Smooth muscle cell (in vitro differentiated cells): ENCODE results near the gene HCRT. TPM values are rescaled to one million over a fixed set of nuclear protein-coding genes. Genes with fewer than 3 reads are reported as not detected.
"Not testable (repeated sequence)": the region's sequence is repeated elsewhere in the genome, so short reads cannot be mapped to it uniquely, and the experiment has no call there.

Experiments used
- DNase-seq: peaks from one replicate; lab custom pipeline; 2025; ENCODE audit not compliant: unreplicated experiment; lab: John Stamatoyannopoulos, UW
- H2AFZ ChIP-seq: fragments of 200-600 bp; sonication (generic); 2 replicates; pipeline ENCODE4 v1.6.0; 2016; ENCODE audit warnings: antibody characterized with exemption, low read depth, mild to moderate bottlenecking
- H3F3A ChIP-seq: fragments of 200-600 bp; sonication (generic); 2 replicates; pipeline ENCODE4 v1.6.0; 2017; ENCODE audit warnings: antibody characterized with exemption, low read depth
- H3K27ac ChIP-seq: fragments of 200-600 bp; sonication (generic); 2 replicates; pipeline ENCODE4 v1.5.1; 2016; ENCODE audit warnings: low read depth, mild to moderate bottlenecking
- H3K27me3 ChIP-seq: fragments of 200-600 bp; sonication (generic); 2 replicates; pipeline ENCODE4 v1.6.1; 2016; ENCODE audit warnings: low read depth, mild to moderate bottlenecking
- H3K36me3 ChIP-seq: fragments of 200-600 bp; sonication (generic); 2 replicates; pipeline ENCODE4 v1.5.1; 2016; ENCODE audit warnings: low read depth
- H3K4me1 ChIP-seq: fragments of 200-600 bp; sonication (generic); 2 replicates; pipeline ENCODE4 v1.5.1; 2016; ENCODE audit warnings: low read depth
- H3K4me2 ChIP-seq: fragments of 200-600 bp; sonication (generic); 2 replicates; pipeline ENCODE4 v1.6.0; 2016; ENCODE audit warnings: mild to moderate bottlenecking
- H3K4me3 ChIP-seq: fragments of 200-600 bp; sonication (generic); 2 replicates; pipeline ENCODE4 v1.5.1; 2016; ENCODE audit warnings: mild to moderate bottlenecking
- H3K79me2 ChIP-seq: fragments of 200-600 bp; sonication (generic); 2 replicates; pipeline ENCODE4 v1.6.0; 2016; ENCODE audit warnings: low read depth, mild to moderate bottlenecking
- H3K9ac ChIP-seq: fragments of 200-600 bp; sonication (generic); 2 replicates; pipeline ENCODE4 v1.6.0; 2016; ENCODE audit warnings: low read depth
- H3K9me3 ChIP-seq: fragments of 200-600 bp; sonication (generic); replicated peaks from 2 replicates; pipeline ENCODE4 v1.5.1; 2016; ENCODE audit warnings: low read depth
- H4K20me1 ChIP-seq: fragments of 200-600 bp; sonication (generic); 2 replicates; pipeline ENCODE4 v1.6.0; 2016; ENCODE audit warnings: low read depth
- CTCF ChIP-seq: fragments of 200-600 bp; sonication (generic); IDR thresholded peaks from 2 replicates; pipeline ENCODE4 v1.5.1; 2017; ENCODE audit warnings: borderline replicate concordance, mild to moderate bottlenecking, antibody characterized with exemption; ENCODE audit not compliant: insufficient read depth, poor library complexity, severe bottlenecking
- WGBS: methylation state at CpG from one replicate; pipeline ENCODE4 v1.1.7; 2016; ENCODE audit warnings: low lambda C conversion rate; 5-methylcytosine and 5-hydroxymethylcytosine counted together
- polyA plus RNA-seq: library from polyadenylated mRNA; unstranded; fragments of >200 nt; fragmentation: Nextera tagmentation; extraction: Ambion mirVana; gene quantifications from 2 replicates; pipeline ENCODE4 v1.2.1, GENCODE V29; 2016
- total RNA-seq: library from RNA; depleted of rRNA; stranded (reverse); fragments of >200 nt; gene quantifications from 2 replicates; pipeline ENCODE4 v1.2.3, GENCODE V29; 2014

The HCRT gene
- total and polyA plus RNA-seq, 2 experiments from 2014 or later: not detected

GRCh38 chr17:42187833-42188232, 2.6 kb upstream of the HCRT start:
- Histone ChIP-seq H3K4me2 (no peak overlapping the region), H3K27ac (no peak overlapping the region), H3K4me3 (no peak overlapping the region), H3K4me1 (peaks cover 15% of the 10 kb centered on the region), H3K79me2 (no peaks in the 10 kb centered on the region), H3K9ac (no peak overlapping the region), H3K9me3 (no peaks in the 10 kb centered on the region), H3F3A (no peaks in the 10 kb centered on the region), H2AFZ (no peak overlapping the region), H4K20me1 (no peaks in the 10 kb centered on the region), H3K36me3 (no peaks in the 10 kb centered on the region), H3K27me3 (peaks cover 1% of the 10 kb centered on the region)
- TF ChIP-seq CTCF: no peak
- 98% methylated on average over 2 of the region's 2 CpGs for WGBS
- DNase-seq: no peak

- WGBS: 87% methylated on average over 5 of the region's 5 CpGs
- not testable (repeated sequence) for H3K4me3 ChIP-seq
These were observed 939 bp upstream of the HCRT start for GRCh38 chr17:42186191-42186590.

GRCh38 chr17:42185621-42185930, 324 bp upstream of the HCRT start:
- Histone ChIP-seq H3F3A (no peaks in the 10 kb centered on the region), H3K4me3 (no peak overlapping the region), H3K36me3 (no peaks in the 10 kb centered on the region), H3K27ac (no peak overlapping the region), H4K20me1 (no peaks in the 10 kb centered on the region), H2AFZ (no peak overlapping the region), H3K4me1 (peaks cover 15% of the 10 kb centered on the region), H3K79me2 (no peaks in the 10 kb centered on the region), H3K27me3 (peaks cover 24% of the 10 kb centered on the region), H3K4me2 (no peak overlapping the region), H3K9me3 (no peaks in the 10 kb centered on the region), H3K9ac (no peak overlapping the region)
- DNase-seq: no peak
- WGBS: 83% methylated on average over 7 of the region's 7 CpGs
- TF ChIP-seq CTCF: no peak

More at GRCh38 chr17:42186191-42186590, 939 bp upstream of the HCRT start:
- H2AFZ ChIP-seq, H3K27ac ChIP-seq, H3K9me3 ChIP-seq, H3K4me2 ChIP-seq, H4K20me1 ChIP-seq, H3K79me2 ChIP-seq, H3F3A ChIP-seq, H3K36me3 ChIP-seq, DNase-seq, H3K9ac ChIP-seq: not testable (repeated sequence)
- Histone ChIP-seq H3K27me3 (peaks cover 18% of the 10 kb centered on the region), H3K4me1 (peaks cover 15% of the 10 kb centered on the region)

- no peak overlapping the region for H3K27ac ChIP-seq
- peak overlapping the region; percentile 97 for H2AFZ ChIP-seq
- peak overlapping the region; percentile 56 for H3K4me3 ChIP-seq
- H3K4me1 ChIP-seq: peaks cover 18% of the 10 kb centered on the region
- peak; percentile 86 for TF ChIP-seq CTCF
- H3K9ac ChIP-seq: no peak overlapping the region
- no peaks in the 10 kb centered on the region for H3K79me2 ChIP-seq
- peaks cover 39% of the 10 kb centered on the region for H3K27me3 ChIP-seq
- H3F3A ChIP-seq: no peaks in the 10 kb centered on the region
- peak overlapping the region; percentile 99 for H3K4me2 ChIP-seq
- no peaks in the 10 kb centered on the region for H3K36me3 ChIP-seq
- no peaks in the 10 kb centered on the region for H4K20me1 ChIP-seq
- no peaks in the 10 kb centered on the region for H3K9me3 ChIP-seq
- 11% methylated on average over 81 of the region's 83 CpGs for WGBS
- peak; percentile 51 for DNase-seq
These were observed 1.2 kb downstream of the HCRT start for GRCh38 chr17:42183741-42184711.
